Islet of Langerhans (tissue), 1 donor: ENCODE measurements around the gene PPP1R14C.
"Not testable (repeated sequence)": the region's sequence is repeated elsewhere in the genome, so short reads cannot be mapped to it uniquely, and the experiment has no call there.

Experiments used
- FAIRE-seq: peaks from one replicate; lab custom pipeline; 2011; peaks lifted over from hg19 to GRCh38; lab: Jason Lieb, UNC

Gene PPP1R14C, protein sequence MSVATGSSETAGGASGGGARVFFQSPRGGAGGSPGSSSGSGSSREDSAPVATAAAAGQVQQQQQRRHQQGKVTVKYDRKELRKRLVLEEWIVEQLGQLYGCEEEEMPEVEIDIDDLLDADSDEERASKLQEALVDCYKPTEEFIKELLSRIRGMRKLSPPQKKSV

DNA sequence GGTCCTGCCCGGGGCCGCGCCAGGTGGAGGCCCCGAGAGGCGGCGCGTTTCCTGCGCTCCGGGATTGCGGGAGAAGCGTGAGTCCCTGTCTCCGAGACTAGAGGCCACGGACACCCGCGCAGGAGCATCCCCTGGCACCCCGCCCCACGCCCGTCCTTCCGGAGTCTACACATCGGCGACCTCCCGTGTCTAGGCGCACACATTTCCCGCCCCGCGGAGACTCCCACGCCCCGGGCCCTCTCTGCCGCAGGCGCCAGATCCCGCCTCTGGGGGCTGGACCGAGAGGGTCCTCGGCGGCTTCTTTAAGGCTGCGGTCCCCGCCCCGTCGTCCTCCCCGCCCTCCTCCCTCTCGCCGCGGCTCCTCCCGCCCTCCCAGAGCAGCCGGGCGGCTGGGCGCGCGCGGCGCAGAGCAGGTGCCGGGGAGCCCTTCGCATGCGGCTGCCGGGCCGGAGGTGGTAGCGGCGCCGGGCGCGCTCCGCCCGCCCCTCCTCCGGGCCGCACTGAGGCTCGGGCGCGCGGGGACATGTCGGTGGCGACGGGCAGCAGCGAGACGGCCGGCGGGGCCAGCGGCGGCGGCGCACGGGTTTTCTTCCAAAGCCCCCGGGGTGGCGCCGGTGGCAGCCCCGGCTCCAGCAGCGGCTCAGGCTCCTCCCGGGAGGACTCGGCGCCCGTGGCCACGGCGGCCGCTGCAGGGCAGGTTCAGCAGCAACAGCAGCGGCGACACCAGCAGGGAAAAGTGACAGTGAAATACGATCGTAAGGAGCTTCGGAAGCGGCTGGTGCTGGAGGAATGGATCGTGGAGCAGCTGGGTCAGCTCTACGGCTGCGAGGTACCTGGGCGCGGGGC, at the start of gene PPP1R14C:
Gene PPP1R14C, plus strand, starts transcription at position 375 of the 846 bp plus-strand sequence. Its CDS starts 149 bp downstream, at position 524.
- FAIRE-seq = no peak

DNA sequence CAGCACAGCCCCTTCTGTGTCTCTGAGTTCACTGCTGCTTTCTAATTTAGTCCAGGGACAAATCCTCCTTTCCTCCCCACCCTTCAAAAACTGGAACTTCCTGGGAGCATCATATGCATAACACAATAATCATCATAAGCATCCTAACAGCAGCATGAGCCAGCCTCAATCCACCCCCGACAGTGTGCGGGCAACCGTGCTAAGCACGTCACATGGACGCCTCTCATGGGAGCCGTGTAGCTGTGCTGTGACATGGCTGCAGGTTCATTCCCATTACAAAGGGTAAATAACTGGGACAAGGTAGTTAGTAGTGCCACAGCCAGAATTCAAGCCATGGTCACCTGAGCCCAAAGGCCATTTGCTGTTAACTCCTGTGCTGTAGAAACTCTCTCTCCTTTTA, 49.4 kb upstream of the PPP1R14C start:
- FAIRE-seq = no peak

DNA sequence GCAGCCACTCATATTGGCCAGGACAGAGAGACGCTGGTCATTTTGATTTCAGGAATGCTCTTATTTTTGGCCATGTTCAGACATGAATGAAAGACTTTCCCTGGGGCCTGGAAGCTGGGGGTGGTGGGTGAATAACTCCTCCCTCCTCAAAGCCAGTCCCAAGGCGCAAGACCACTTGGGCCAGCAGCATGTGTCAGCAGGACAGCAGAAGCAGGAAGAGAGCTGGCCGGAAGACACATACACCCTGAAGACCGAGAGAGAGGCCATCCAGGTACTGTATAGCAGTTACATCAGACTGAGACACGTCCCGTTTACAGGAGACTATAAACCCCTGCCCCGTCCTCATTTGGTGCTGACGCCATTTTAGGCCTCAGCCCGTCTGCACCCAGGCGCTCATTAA, 44.7 kb upstream of the PPP1R14C start:
- no peak for FAIRE-seq

DNA sequence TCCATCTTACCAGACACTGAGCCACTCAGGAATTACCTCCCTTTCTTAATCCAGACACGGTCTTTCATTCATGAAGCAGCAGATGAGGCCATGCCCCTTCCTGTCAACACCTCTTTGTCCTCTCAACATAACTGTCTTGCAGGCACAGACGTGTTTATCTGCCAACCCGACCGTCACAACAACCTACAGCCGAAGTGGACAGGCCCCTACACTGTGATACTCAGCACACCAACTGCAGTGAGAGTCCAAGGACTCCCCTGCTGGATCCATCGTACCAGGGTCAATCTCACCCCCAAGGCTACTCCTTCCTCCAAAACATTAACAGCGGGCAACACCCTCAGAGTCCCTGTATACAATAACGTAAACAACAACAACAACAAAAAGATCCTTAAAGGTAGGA, 43.3 kb upstream of the PPP1R14C start:
- no peak for FAIRE-seq

DNA sequence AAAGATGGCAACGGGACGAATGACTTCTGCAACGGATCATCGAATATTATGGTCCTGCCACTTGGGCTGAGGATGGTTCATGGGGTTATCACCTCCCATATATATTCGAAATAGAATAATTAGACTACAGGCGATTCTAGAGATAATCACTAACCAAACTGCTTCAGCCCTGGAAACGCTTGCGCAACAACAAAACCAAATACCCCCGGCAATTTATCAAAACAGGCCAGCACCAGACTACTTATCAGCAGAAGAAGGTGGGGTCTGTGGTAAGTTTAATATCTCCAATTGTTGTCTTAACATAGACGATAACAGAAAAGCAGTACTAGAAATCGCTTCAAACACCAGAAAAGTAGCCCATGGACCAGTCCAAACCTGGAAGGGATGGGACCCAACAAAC, 42.9 kb upstream of the PPP1R14C start:
- FAIRE-seq = no peak

DNA sequence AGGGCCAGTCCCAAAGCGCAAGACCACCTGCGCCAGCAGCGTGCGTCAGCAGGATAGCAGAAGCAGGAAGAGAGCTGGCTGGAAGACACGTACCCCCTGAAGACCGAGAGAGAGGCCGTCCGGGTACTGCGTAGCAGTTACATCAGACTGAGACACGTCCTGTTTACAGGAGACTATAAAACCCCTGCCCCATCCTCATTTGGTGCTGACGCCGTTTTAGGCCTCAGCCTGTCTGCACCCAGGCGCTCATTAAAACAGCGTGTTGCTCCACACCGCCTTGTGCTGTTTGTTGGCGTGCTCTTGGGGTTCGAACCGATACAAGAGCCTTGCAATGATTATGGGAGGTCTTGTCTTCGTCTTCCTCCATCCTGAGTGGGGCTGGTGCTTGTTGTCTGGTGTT, 42.1 kb upstream of the PPP1R14C start:
- FAIRE-seq = no peak

DNA sequence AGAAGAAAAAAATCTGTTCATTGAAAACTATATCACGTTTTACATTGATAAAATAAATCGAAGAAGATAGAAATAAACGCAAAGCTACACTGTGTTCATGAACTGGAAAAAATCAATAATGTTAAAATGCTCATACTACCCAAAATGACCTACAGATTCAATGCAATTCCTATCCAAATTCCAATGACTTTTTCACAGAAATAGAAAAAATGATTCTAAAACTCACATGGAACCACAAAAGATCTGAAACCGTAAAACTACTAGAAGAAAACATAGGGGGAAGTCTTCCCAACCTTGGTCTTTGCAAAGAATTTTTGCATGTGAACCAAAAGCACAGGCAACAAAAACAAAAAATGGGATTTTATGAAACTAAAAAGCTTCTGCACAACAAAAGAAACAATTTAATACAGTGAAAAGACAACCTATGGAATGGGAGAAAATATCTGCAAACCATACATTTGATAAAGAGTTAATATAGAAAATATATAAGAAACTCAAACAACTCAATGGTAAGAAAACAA, 40.0 kb upstream of the PPP1R14C start:
- FAIRE-seq = no peak

DNA sequence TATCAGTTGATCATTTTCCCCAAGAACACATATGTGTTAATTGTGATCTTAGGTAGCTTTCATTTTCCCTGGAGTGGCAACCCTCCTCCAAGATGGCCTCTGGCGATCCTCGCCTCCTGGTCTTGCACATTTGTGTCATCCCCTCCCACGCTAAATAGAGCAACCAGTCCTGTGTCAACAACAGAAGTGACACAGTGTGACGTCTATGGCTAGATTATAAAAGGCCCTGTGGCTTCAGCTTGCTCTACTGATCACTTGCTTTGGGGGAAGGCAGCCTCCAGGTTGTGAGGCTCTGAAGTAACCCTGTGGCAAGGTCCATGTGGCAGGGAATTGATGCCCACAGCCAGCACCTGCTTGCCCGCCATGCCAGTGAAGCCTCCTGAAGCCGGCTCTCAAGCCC, 30.6 kb upstream of the PPP1R14C start:
- FAIRE-seq = no peak

DNA sequence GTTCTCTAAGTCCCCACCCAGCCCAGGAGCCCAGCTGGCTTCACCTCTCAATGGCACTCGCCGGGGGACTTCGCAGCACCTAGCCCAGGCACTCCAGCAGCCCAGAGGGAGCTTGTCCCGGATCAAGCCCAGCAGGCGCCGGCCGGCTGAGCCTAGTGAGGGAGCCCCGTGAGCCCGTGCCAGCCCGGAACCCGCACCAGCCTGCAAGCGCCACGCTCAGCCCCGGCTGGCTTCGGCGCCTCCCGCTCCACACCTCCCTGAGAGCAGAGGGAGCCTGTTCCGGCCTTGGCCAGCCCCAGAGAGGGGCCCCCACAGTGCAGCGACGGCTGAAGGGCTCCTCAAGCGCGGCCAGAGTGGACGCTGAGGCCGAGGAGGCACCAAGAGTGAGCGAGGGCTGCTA, 27.1 kb upstream of the PPP1R14C start:
- no peak for FAIRE-seq

DNA sequence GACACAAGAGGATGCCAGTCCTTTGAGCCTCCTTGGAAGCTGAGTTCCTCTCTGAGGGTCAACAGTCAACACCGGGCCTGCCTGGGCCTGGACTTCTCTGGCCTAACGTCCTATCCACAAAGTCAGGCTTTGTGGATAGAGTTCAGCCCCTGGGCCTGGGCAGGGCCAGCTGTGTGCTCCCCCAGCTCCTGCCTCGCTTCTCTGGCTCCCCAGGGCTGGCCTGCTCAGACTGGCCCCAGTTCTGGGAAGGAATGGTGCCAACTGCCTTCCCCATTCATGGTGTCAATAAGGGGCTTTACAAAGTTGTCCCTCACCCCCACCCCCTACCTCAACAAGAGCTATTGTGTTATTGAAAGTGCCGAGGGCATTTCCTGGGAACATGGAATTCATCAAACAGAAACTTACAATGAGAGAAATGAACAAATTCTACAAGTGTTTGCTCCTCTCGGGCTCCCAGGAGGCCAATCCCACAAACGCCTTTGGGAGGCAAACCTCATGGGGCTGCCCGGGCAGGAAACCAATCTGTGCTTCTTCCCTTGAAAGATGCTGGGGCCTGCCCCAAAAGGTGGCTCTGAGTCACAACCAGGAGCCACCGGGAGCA, 26.5 kb upstream of the PPP1R14C start:
- no peak for FAIRE-seq

DNA sequence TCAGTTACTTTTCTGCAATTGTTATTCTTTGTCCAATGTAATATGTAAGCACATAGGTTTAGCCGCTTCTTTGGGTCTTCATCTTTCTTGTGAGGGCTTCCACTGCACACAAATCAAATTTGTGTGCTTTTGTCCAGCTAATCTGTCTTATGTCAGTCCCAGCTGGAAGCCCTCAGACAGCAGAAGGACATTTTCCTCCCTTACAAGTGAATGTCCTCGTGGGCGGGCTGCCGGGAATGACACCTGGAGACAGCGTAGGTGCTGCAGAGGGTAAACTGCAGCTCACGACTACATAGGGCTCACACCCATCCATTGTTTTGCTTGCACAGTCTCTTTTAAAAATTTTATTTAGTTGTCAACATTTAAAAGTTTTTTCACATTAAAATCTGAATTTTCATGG, 24.6 kb upstream of the PPP1R14C start:
- FAIRE-seq = no peak

DNA sequence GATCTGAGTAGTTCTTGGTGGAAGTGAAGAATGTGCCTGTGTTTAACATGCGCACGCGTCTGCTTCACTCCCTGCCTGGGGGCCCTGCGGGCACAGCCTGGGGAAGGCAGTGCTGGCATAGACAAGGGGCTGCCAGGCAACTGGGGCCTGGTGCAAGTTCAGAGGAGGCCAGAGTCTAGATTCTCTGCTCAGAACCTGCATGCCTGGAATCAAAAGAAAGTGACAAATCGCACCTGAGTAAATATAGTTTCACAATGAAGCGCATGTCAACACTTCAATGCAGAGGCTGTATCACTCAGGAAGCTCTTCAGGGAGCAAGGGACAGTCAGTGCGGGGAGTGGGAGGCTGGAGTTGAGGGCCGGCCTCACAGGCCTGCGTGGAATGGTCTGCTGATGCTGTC, 24.2 kb upstream of the PPP1R14C start:
- FAIRE-seq = no peak

DNA sequence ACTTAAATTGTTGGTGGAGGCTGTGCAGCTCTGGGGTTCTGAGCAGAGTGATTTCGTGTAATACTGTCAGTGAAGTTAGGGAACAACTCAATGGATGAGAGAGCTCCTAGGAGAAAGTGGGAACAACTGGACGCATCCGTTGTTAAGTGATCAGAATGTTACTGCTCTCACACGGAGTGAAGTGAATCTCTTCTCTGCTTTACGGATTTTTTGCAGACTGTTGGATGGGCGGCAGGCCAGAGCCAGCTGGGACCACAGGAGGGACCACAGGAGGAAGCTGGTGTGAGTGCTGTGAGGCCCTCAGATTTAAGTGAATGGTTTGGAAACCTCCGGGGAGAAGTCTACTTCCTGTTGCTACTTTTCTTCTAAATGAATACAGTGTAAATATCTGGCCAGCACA, 23.7 kb upstream of the PPP1R14C start:
- FAIRE-seq = no peak

DNA sequence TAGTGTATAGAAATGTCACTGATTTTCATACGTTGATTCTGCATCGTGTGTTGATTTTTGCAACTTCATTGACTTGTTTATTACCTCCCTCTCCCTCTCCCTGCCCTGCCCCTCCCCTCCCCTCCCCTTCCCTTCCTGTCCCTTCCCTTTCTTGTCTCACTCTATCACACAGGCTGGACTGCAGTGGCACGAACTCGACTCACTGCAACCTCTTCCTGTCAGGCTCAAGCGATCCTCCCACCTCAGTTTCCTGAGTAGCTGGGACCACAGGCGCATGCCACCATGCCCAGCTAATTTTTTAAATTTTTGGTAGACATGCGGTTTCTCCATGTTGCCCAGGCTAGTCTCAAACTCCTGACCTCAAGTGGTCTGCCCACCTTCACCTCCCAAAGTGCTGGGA, 19.2 kb upstream of the PPP1R14C start:
- FAIRE-seq = no peak

DNA sequence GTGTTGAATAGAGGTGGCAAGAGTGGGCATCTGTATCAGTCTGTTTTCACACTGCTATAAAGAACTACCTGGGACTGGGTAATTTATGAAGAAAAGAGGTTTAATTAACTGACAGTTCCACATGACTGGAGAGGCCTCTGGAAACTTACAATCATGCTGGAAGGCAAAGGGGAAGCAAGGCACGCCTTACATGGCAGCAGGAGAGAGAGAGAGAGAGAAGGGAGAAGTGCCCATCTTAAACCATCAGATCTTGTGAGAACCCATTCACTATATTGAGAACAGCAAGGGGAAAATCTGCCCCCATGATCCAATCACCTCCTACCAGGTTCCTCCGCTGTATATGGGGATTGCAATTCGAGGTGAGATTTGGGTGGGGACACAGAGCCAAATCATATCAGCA, 18.6 kb upstream of the PPP1R14C start:
- no peak for FAIRE-seq

DNA sequence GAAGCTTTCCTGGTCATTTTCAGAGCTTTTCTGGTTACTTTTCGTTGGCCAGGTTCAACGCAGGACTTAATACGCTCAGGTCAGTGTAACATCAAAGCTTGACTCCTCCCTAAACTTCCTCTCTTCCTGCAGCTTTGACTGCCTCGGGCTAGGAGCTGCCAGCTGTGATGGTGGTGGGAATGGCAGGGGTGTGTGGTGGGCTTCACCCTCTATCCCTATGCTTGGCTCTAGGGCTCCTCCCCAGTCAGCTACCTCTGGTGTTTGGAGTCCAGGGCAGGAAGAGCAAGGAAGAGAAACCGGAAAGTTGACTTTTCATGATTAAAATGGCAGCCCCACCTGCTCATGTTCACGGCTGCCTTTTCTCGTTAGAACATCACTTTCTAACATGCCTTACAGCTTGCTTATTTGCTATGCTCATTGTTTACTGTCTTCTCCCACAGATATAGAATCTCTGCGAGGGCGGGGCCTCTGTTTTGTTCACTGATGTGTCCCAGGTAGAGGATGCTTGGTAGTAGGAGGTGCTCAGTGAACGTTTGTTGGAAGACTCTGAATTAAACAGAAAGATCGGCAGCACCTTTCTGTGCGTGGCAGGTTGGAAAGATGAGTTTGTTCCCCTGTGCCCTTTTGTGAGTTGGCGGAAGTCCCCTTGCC, 16.1 kb upstream of the PPP1R14C start:
- FAIRE-seq = no peak

DNA sequence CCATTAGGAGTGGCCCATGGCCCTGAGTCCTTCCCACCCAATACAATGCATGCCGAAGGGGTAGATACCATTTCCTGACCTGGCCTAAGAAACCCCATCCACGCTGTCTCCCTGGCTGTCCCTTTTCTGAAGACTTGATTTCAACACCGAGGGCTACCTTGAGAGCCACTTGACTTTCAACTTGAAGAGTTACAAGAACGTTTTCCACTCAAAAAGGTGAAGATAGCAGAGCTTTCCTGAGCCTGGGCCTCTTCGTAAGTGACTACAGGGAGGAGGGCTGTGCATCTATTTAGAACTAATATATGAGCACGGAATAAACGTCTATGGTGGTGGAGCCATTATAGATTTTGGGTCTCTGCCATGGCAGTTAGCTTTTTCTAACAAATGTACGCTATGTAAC, 14.4 kb upstream of the PPP1R14C start:
- FAIRE-seq = no peak

DNA sequence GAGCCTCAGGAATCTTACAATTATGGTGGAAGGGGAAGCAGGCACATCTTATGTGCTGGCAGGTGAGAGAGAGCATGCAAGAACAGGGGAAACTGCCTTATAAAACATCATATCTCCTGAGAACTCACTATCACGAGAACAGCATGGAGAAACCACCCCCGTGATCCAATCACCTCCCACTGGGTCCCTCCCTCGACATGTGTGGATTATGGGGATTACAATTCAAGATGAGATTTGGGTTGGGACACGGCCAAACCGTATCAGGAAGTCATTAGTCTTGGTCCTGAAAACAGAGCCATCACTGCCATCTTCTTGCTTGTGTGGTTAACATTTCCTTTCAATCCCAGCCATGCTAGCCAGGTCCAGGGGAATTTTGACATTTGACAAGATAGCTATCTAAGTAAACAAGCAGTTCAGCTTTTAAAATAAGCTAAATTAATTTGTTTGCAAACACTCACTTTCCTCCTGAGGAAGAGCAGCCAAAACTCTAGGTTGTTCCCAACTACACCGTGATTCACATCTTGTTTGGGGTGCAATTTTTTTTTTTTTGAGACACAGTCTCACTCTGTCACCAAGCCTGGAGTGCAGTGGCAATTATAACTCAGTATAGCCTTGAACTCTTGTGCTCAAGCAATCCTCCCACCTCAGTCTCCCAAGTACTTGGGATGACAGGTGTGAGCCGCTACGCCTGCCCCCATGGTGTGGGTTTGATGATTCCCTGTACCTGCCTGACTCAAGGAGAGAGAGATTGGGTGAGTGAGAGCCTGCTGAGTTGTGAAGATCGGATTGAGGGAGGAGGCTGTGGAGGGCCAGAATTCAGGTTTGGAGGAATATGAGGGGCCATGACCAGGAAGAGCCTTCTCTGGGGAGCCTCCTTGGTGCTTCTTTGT, 13.0 kb upstream of the PPP1R14C start:
- FAIRE-seq = no peak

DNA sequence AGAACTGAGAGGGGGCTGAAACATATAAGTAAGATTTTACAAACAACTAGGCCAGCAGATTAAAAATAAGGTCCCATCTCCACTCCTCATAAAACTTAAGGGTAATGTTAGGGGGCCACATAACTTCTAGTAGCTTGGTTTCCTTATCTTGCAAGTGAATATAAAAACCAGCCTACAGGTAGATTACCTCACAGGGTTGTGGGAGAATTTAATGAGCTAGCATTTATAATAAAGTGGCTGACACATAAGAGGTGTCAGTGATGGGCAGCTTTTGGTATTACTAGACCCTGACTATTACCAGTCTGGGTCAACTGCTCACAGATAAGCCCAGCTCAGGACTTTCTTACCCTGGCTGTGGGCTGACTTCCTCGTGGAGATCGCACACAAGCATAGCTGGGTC, 9.2 kb upstream of the PPP1R14C start:
- FAIRE-seq = no peak

DNA sequence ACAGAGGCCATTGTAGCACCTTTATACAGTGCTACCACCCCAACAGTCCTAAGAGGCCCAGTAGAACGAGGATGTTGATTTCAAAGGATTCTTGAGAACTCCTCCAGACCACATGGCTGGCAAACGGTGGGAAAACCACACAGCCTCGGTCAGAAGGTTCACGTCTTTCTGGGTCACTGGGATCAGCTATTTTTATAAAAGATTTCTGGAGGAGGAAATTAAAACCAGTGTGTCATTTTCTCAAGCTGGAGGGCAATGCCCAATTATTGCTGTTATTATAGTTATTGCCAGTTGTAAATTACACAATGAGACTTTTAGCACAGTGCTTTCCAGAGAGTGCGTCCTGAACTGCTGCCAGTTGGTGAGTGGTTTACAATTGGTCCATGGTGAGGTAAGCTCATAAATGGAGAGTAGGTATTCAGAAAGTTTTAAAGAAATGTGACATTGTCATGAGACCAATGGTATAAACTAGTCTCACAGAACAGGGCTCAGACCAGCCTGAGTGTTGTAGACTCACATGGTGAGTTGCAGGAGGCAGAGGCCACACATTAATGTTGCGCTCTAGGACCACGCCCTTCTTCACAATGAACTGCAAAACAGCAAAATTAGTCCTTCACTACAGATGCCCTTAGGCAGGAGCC, 8.4 kb upstream of the PPP1R14C start:
- FAIRE-seq = no peak

DNA sequence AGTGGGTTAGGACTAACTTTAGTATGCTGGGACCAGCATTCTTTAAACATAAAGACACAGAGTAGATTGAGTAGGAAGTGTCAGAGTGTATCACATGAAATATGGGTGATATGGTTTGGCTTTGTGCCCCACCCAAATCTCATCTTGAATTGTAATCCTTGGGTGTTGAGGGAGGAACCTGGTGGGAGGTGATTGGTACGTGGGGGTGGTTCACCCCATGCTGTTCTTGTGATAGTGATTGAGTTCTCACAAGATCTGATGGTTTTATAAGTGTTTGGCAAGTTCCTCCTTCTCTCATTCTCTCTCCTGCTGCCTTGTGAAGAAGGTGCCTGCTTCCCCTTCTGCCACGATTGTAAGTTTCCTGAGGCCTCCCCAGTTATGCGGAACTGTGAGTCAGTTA, 5.1 kb upstream of the PPP1R14C start:
- not testable (repeated sequence) for FAIRE-seq
